GM18526 (cell line): ENCODE measurements around the gene ZNF254.

ENCODE experiments used
- POLR2A ChIP-seq: IDR thresholded peaks from 3 replicates; pipeline ENCODE4 v1.6.1; 2011; ENCODE audit not compliant: insufficient read length; ENCODE audit errors: extremely low read depth

The ZNF254 gene

GRCh38 chr19:24086974-24087595 is at the start of gene ZNF254:
Gene ZNF254 (plus strand): TSS chr19:24087187. CDS start chr19:24087308, 121 bp downstream.
- peak; percentile 86 for TF ChIP-seq POLR2A

GRCh38 chr19:24040621-24041020 is 46.4 kb upstream of the ZNF254 start:
- TF ChIP-seq POLR2A, result no peak

- TF ChIP-seq POLR2A, result no peak
Measured at GRCh38 chr19:24046550-24046949, 40.4 kb upstream of the ZNF254 start.

- no peak for TF ChIP-seq POLR2A
Measured at GRCh38 chr19:24048261-24048660, 38.7 kb upstream of the ZNF254 start.

- no peak for TF ChIP-seq POLR2A
Measured at GRCh38 chr19:24049537-24049936, 37.5 kb upstream of the ZNF254 start.

DNA sequence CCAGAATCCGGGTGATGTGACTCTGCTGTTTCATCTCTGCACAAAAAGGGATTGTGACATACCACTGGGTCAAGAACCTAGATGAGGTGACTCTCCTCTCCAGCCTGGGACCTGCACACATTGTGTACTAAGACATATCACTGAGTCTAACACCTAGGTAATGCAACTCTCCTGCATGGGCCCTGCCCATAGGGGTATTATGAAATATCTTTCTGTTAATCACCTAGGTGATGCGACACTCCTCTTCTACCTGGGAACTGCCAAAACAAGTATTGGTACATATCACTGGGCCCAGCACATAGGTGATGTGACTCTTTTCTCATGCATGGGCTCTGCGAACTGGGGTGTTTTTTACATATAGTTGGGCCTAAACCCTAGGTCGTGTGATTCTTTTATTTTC is 35.5 kb upstream of the ZNF254 start:
- TF ChIP-seq POLR2A, result no peak

GRCh38 chr19:24052811-24053210 is 34.2 kb upstream of the ZNF254 start:
- TF ChIP-seq POLR2A, result no peak

- TF ChIP-seq POLR2A, result no peak
Measured at GRCh38 chr19:24053601-24054000, 33.4 kb upstream of the ZNF254 start.

DNA sequence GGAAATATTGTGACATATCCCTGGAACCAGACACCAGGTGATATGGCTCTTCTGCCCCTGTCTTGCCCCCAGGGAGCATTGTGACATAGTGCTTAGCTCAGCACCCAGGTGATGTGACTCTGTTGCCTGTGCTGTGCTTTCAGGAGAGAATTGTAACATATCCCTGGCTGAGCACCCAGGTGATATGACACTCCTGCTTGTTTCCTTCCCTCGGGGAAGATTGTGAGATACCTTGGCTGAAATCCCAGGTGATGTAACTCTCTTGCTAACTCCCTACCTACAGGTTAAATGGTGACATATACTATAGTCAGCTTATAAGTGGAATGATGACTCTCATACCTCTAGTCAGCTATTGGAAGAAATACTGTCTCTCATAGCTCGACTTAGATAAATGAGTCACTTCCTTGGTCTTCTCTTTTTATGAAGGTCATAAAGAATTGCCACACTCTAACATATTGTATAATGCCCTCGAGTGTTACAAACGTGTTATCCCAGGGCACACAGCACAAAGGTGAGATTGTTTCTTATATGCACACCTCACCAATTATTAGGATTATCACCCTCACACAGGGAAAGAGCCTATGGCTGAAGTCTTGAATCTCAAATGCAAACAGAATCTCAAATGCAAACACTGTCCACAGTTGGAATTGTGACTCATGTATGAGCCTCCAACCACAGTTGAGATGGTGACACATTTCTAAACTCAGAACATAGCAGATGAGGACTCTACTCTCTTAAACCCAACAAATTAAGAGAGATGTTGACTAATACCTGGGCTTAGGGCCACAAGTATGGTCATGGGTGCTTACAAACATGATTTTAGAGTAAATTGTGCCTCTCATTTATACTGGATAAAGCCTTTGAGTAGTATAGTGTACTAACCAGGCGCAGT is 32.7 kb upstream of the ZNF254 start:
- no peak for TF ChIP-seq POLR2A

GRCh38 chr19:24055548-24055947 is 31.4 kb upstream of the ZNF254 start:
- no peak for TF ChIP-seq POLR2A

GRCh38 chr19:24057144-24057543 is 29.8 kb upstream of the ZNF254 start:
- TF ChIP-seq POLR2A, result no peak

GRCh38 chr19:24059563-24060295 is 27.3 kb upstream of the ZNF254 start:
- TF ChIP-seq POLR2A, result no peak

- TF ChIP-seq POLR2A, result no peak
Measured at GRCh38 chr19:24060687-24061356, 26.2 kb upstream of the ZNF254 start.

DNA sequence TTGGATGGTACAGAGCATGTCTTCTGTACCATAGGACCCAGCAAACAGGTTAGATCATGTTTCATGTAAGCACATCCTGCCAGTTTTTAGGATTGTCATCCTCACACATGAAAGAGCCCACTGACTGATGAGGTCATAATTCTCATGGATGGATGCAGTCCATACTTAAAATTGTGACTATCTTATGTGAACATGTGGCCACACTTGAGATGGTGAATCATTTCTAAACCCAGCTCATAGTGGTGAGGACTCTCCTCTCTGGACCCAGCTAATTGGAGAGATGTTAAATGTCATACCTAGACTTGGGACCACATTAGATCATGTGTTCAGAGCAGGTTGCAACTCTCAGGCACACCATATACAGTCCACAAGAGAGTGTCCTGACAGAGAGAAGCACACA is 24.8 kb upstream of the ZNF254 start:
- no peak for TF ChIP-seq POLR2A

GRCh38 chr19:24063295-24063694 is 23.7 kb upstream of the ZNF254 start:
- TF ChIP-seq POLR2A, result no peak

DNA sequence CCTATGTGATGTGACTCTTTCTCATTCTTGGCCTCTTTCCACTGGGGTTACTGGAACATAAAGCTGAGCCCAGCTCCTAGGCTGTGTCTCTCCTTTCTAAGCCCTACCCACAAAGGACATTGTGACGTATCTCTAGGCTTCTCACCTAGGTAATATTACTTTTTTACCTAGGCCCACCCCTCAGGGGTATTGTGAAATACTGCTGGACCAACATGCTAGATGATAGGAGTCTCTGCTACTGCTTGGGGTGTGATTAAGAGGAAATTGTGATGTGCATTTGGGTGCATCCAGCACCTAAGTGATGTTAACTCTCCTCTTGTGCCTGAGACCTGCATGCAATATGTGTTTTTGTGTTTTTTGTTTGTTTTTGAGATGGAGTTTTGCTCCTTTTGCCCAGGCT is 22.8 kb upstream of the ZNF254 start:
- TF ChIP-seq POLR2A, result no peak

GRCh38 chr19:24065243-24065642 is 21.7 kb upstream of the ZNF254 start:
- TF ChIP-seq POLR2A, result no peak
